PC-3 (cell line): Measurements from ENCODE around the gene H6PD. TPM values are rescaled to one million over a fixed set of nuclear protein-coding genes. Genes with fewer than 3 reads are reported as not detected.

ENCODE experiments used
- ATAC-seq: fragments of 200-7000 bp; cut with Tn5 transposase; 2 replicates; pipeline ENCODE4 v1.9.1; 2020; ENCODE audit warnings: mild to moderate bottlenecking, moderate library complexity
- BruUV-seq: library from RNA; stranded (reverse); fragments of 400-500 nt; replicated peaks from 2 replicates; lab custom pipeline; 2021; lab: Mats Ljungman, UMichigan
- CTCF ChIA-PET: fragments of 300-600 bp; sonication (Branson Sonifier 250); formaldehyde crosslinking; loops from one replicate; lab custom pipeline; 2022; ENCODE audit warnings: antibody characterized with exemption; lab: Charles Lee
- POLR2A ChIA-PET: fragments of 300-600 bp; sonication (Branson Sonifier 250); formaldehyde crosslinking; loops from one replicate; lab custom pipeline; 2022; ENCODE audit warnings: antibody characterized with exemption; ENCODE audit not compliant: unreplicated experiment; lab: Charles Lee
- DNase-seq: peaks from one replicate; pipeline ENCODE4 v3.0.0-alpha.2; 2015
- H2AFZ ChIP-seq: fragments of 300-600 bp; sonication (generic); 2 replicates; pipeline ENCODE4 v1.6.0; 2016; ENCODE audit warnings: antibody characterized with exemption, low read length
- H3F3A ChIP-seq: fragments of 300-600 bp; sonication (generic); one replicate; pipeline ENCODE4 v1.6.0; 2017; ENCODE audit warnings: antibody characterized with exemption, low read length, control low read depth, mild to moderate bottlenecking; ENCODE audit not compliant: unreplicated experiment
- H3K27ac ChIP-seq: fragments of 300-600 bp; sonication (generic); 2 replicates; pipeline ENCODE4 v1.5.1; 2016; ENCODE audit warnings: mild to moderate bottlenecking, low read length
- H3K27me3 ChIP-seq: fragments of 300-600 bp; sonication (generic); 2 replicates; pipeline ENCODE4 v1.6.1; 2016; ENCODE audit warnings: low read length, mixed read lengths
- H3K36me3 ChIP-seq: fragments of 300-600 bp; sonication (generic); 2 replicates; pipeline ENCODE4 v1.6.1; 2016; ENCODE audit warnings: low read depth, mixed run types, low read length, mixed read lengths
- H3K4me1 ChIP-seq: fragments of 300-600 bp; sonication (generic); 2 replicates; pipeline ENCODE4 v1.5.1; 2016; ENCODE audit warnings: low read length; ENCODE audit not compliant: insufficient read depth
- H3K4me2 ChIP-seq: fragments of 300-600 bp; sonication (generic); 2 replicates; pipeline ENCODE4 v1.6.0; 2016; ENCODE audit warnings: low read length
- H3K4me3 ChIP-seq: fragments of 300-600 bp; sonication (generic); 2 replicates; pipeline ENCODE4 v1.5.1; 2016; ENCODE audit warnings: mild to moderate bottlenecking, low read length, mixed read lengths
- H3K79me2 ChIP-seq: fragments of 300-600 bp; sonication (generic); 2 replicates; pipeline ENCODE4 v1.6.1; 2017; ENCODE audit warnings: low read length, mixed read lengths
- H3K9ac ChIP-seq: fragments of 300-600 bp; sonication (generic); 2 replicates; pipeline ENCODE4 v1.6.0; 2016; ENCODE audit warnings: mild to moderate bottlenecking, low read length
- H3K9me2 ChIP-seq: fragments of 300-600 bp; sonication (generic); replicated peaks from 2 replicates; pipeline ENCODE4 v1.6.1; 2016; ENCODE audit warnings: mixed run types, low read length, mixed read lengths
- H3K9me3 ChIP-seq: fragments of 300-600 bp; sonication (generic); 2 replicates; pipeline ENCODE4 v1.6.1; 2016; ENCODE audit warnings: low read length, mixed read lengths
- H4K20me1 ChIP-seq: fragments of 300-600 bp; sonication (generic); 2 replicates; pipeline ENCODE4 v1.6.1; 2016; ENCODE audit warnings: low read length, mixed read lengths
- CTCF ChIP-seq: fragments of 300-600 bp; sonication (generic); conservative IDR thresholded peaks from 2 replicates; pipeline ENCODE4 v1.5.1; 2017; ENCODE audit warnings: antibody characterized with exemption, low read depth, mild to moderate bottlenecking, low read length
- EZH2 ChIP-seq: fragments of 300-600 bp; sonication (generic); IDR thresholded peaks from one replicate; pipeline ENCODE4 v1.6.1; 2017; ENCODE audit warnings: antibody characterized with exemption, mild to moderate bottlenecking, low read length; ENCODE audit not compliant: unreplicated experiment
- EZH2phosphoT487 ChIP-seq: fragments of 300-600 bp; sonication (generic); IDR thresholded peaks from 2 replicates; pipeline ENCODE4 v1.6.1; 2018; ENCODE audit warnings: mild to moderate bottlenecking, antibody characterized with exemption, low read length, borderline replicate concordance
- intact Hi-C: fragments of 100-400 bp; cut with micrococcal nuclease; formaldehyde crosslinking; loops from 2 replicates; pipeline ENCODE4 v1.9.0; 2023
- total RNA-seq: library from RNA; depleted of rRNA; stranded (reverse); fragments of >200 nt; gene quantifications from 2 replicates; pipeline ENCODE4 v1.2.3, GENCODE V29; 2014

Gene H6PD
- total RNA-seq, 1 experiment from 2014 or later, result 6.8 TPM

DNA sequence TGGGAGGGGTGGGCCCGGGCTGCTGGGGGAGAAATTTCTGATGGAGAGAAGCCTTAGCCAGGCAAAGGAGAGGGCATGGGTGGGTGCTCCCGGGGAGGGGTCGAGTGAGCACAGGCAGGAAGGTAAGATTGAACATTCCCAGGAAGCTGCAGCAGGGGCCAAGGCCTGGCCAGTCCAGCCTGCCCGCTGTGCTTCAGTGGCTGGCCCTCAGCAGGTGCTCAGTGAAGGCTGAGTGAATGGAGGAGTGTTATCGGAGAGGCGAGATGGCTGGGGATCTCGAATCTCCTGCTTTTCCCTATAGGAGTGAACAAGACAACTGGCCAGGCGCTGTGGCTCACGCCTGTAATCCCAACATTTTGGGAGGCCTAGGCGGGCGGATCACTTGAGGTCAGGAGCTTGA, 79.0 kb downstream of the H6PD start:
- Histone ChIP-seq H3K9me3 (no peaks in the 10 kb centered on the region), H3K36me3 (no peaks in the 10 kb centered on the region), H3K4me2 (no peak overlapping the region), H2AFZ (no peak overlapping the region), H3F3A (no peaks in the 10 kb centered on the region), H3K9me2 (no peaks in the 10 kb centered on the region), H3K79me2 (peaks cover 90% of the 10 kb centered on the region), H3K9ac (no peak overlapping the region), H3K27ac (no peak overlapping the region), H3K4me3 (no peak overlapping the region), H4K20me1 (peaks cover 15% of the 10 kb centered on the region; the same call in 1 of the 2 replicates), H3K27me3 (no peaks in the 10 kb centered on the region), H3K4me1 (peaks cover 6% of the 10 kb centered on the region; the same call in 1 of the 2 replicates)
- POLR2A ChIA-PET, result no interaction called here
- DNase-seq (no peak), ATAC-seq (no peak)
- no peak for TF ChIP-seq CTCF
- no peak for TF ChIP-seq EZH2phosphoT487
- TF ChIP-seq EZH2, result no peak
- intact Hi-C loops, result no loop called here
- CTCF ChIA-PET, result no interaction called here
- no TSS peak for BruUV-seq

GRCh38 chr1:9314111-9314510, 79.5 kb downstream of the H6PD start:
- intact Hi-C loops, result no loop called here
- ATAC-seq (no peak), DNase-seq (no peak)
- H2AFZ ChIP-seq, result no peak overlapping the region
- no peaks in the 10 kb centered on the region for H3F3A ChIP-seq
- no peaks in the 10 kb centered on the region for H3K36me3 ChIP-seq
- H4K20me1 ChIP-seq, result peaks cover 11% of the 10 kb centered on the region; the same call in 1 of the 2 replicates
- no peak overlapping the region for H3K27ac ChIP-seq
- no peaks in the 10 kb centered on the region for H3K9me3 ChIP-seq
- BruUV-seq, result no TSS peak
- H3K4me2 ChIP-seq, result no peak overlapping the region
- POLR2A ChIA-PET, result no interaction called here
- no peaks in the 10 kb centered on the region for H3K27me3 ChIP-seq
- H3K9me2 ChIP-seq, result no peaks in the 10 kb centered on the region
- CTCF ChIA-PET, result no interaction called here
- H3K9ac ChIP-seq, result no peak overlapping the region
- no peak for TF ChIP-seq EZH2phosphoT487
- no peak for TF ChIP-seq EZH2
- no peak for TF ChIP-seq CTCF
- H3K4me1 ChIP-seq, result peaks cover 6% of the 10 kb centered on the region; the same call in 1 of the 2 replicates
- H3K79me2 ChIP-seq, result peaks cover 89% of the 10 kb centered on the region
- no peak overlapping the region for H3K4me3 ChIP-seq

DNA sequence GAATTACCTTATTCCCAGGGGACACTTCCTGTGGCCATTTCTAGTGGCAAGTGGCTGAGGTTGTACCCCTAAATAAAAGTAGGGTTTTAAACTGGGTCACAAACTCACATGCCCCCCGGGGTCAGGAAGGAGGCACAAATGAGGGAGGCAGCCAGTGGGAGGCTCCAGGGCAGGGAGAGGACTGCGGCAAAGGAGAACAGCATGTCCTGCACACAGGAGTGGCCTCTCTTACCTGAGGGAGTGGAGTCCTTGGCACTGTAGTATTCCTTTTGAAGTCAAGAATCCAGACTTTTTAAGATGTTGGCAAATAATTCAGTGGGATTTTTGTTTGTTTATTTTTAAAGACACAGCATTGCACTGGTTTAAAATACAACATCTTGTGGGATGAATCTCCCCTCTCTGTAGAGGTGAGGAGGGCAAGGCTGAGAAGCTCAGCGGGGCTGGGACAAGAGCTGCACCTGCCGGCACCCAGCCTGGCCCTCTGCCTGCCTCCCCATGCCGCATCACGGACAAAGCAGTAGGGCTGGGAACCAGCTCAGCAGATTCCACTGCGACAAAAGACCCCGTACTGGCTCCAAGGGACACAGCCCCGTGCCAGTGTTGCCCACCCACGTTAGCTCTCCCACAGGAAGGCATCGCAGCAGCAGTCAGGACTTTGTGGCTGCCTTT, 80.3 kb downstream of the H6PD start:
- Histone ChIP-seq H3K9me2 (no peaks in the 10 kb centered on the region), H3K4me3 (no peak overlapping the region), H3K27ac (no peak overlapping the region), H2AFZ (no peak overlapping the region), H4K20me1 (peaks cover 10% of the 10 kb centered on the region; the same call in 1 of the 2 replicates), H3K4me1 (peaks cover 6% of the 10 kb centered on the region; the same call in 1 of the 2 replicates), H3K36me3 (no peaks in the 10 kb centered on the region), H3K79me2 (peaks cover 89% of the 10 kb centered on the region), H3K27me3 (no peaks in the 10 kb centered on the region), H3K4me2 (no peak overlapping the region), H3K9ac (no peak overlapping the region), H3F3A (no peaks in the 10 kb centered on the region), H3K9me3 (no peaks in the 10 kb centered on the region)
- TF ChIP-seq EZH2 (no peak), CTCF (no peak), EZH2phosphoT487 (no peak)
- CTCF ChIA-PET, result no interaction called here
- intact Hi-C loops, result no loop called here
- no TSS peak for BruUV-seq
- POLR2A ChIA-PET, result no interaction called here
- no peak for DNase-seq
- no peak for ATAC-seq
